H9 (cell line): ENCODE measurements around the gene RBFA. TPM values are rescaled to one million over a fixed set of nuclear protein-coding genes. Genes with fewer than 3 reads are reported as not detected.

Experiments
- DNase-seq: peaks from one replicate; pipeline ENCODE4 v3.0.0-alpha.2; 2017
- H2AFZ ChIP-seq: one replicate; pipeline ENCODE4 v1.6.1; 2013; ENCODE audit warnings: mild to moderate bottlenecking, low read length, control low read depth, moderate library complexity
- H2AK5ac ChIP-seq: 2 replicates; pipeline ENCODE4 v1.6.1; 2013; ENCODE audit warnings: low read length, control low read depth, mixed read lengths; ENCODE audit not compliant: insufficient read length
- H2BK120ac ChIP-seq: one replicate; pipeline ENCODE4 v1.6.1; 2013; ENCODE audit warnings: low read depth, mild to moderate bottlenecking, low read length, control low read depth, inconsistent platforms; ENCODE audit not compliant: poor library complexity, severe bottlenecking
- H2BK12ac ChIP-seq: 2 replicates; pipeline ENCODE4 v1.6.1; 2013; ENCODE audit warnings: low read length, control low read depth, mixed read lengths, low read depth; ENCODE audit not compliant: insufficient read length
- H2BK15ac ChIP-seq: 2 replicates; pipeline ENCODE4 v1.6.1; 2013; ENCODE audit warnings: low read depth, low read length, control low read depth
- H2BK20ac ChIP-seq: one replicate; pipeline ENCODE4 v1.6.1; 2013; ENCODE audit warnings: low read depth, mild to moderate bottlenecking, low read length, control low read depth, inconsistent platforms; ENCODE audit not compliant: poor library complexity, severe bottlenecking
- H2BK5ac ChIP-seq: 2 replicates; pipeline ENCODE4 v1.6.1; 2013; ENCODE audit warnings: low read length, control low read depth, mixed read lengths; ENCODE audit not compliant: insufficient read length
- H3K14ac ChIP-seq: 2 replicates; pipeline ENCODE4 v1.6.1; 2013; ENCODE audit warnings: low read length, control low read depth; ENCODE audit not compliant: insufficient read depth
- H3K18ac ChIP-seq: 2 replicates; pipeline ENCODE4 v1.6.1; 2013; ENCODE audit warnings: low read depth, mild to moderate bottlenecking, mixed read lengths, low read length, control low read depth; ENCODE audit not compliant: insufficient read length
- H3K23ac ChIP-seq: 2 replicates; pipeline ENCODE4 v1.6.1; 2013; ENCODE audit warnings: low read length, control low read depth, mixed read lengths, low read depth; ENCODE audit not compliant: insufficient read length
- H3K23me2 ChIP-seq: 2 replicates; pipeline ENCODE4 v1.6.1; 2013; ENCODE audit warnings: low read depth, mild to moderate bottlenecking, mixed read lengths, low read length, control low read depth; ENCODE audit not compliant: insufficient read length, poor library complexity, severe bottlenecking
- H3K27ac ChIP-seq: 2 replicates; pipeline ENCODE4 v1.5.1; 2013; ENCODE audit warnings: low read length, control low read depth, mixed read lengths, low read depth; ENCODE audit not compliant: insufficient read length
- H3K27me3 ChIP-seq: 2 replicates; pipeline ENCODE4 v1.6.1; 2013; ENCODE audit warnings: low read length, control low read depth, inconsistent platforms; ENCODE audit not compliant: insufficient read depth
- H3K4ac ChIP-seq: 2 replicates; pipeline ENCODE4 v1.6.1; 2013; ENCODE audit warnings: low read depth, mild to moderate bottlenecking, control low read depth, inconsistent platforms, low read length, moderate library complexity
- H3K4me1 ChIP-seq: 2 replicates; pipeline ENCODE4 v1.6.1; 2013; ENCODE audit warnings: low read length, control low read depth, inconsistent platforms; ENCODE audit not compliant: insufficient read depth
- H3K4me2 ChIP-seq: 2 replicates; pipeline ENCODE4 v1.6.1; 2013; ENCODE audit warnings: low read length, control low read depth, mixed read lengths; ENCODE audit not compliant: insufficient read length, insufficient read depth
- H3K56ac ChIP-seq: 2 replicates; pipeline ENCODE4 v1.6.1; 2013; ENCODE audit warnings: low read depth, mild to moderate bottlenecking, mixed read lengths, low read length, control low read depth; ENCODE audit not compliant: insufficient read length
- H3K79me1 ChIP-seq: 2 replicates; pipeline ENCODE4 v1.6.1; 2013; ENCODE audit warnings: low read depth, mild to moderate bottlenecking, moderate library complexity, low read length, control low read depth, inconsistent platforms; ENCODE audit not compliant: insufficient read depth, poor library complexity, severe bottlenecking
- H3K79me2 ChIP-seq: 2 replicates; pipeline ENCODE4 v1.6.1; 2013; ENCODE audit warnings: low read length, control low read depth, inconsistent platforms; ENCODE audit not compliant: insufficient read depth
- H3K9ac ChIP-seq: 2 replicates; pipeline ENCODE4 v1.6.1; 2013; ENCODE audit warnings: low read length, control low read depth, mixed read lengths; ENCODE audit not compliant: insufficient read length; ENCODE audit errors: extremely low read depth
- H3K9me3 ChIP-seq: one replicate; pipeline ENCODE4 v1.6.1; 2013; ENCODE audit warnings: low read depth, low read length, inconsistent platforms; ENCODE audit not compliant: control insufficient read depth
- H3T11ph ChIP-seq: one replicate; pipeline ENCODE4 v1.6.1; 2013; ENCODE audit warnings: mild to moderate bottlenecking, low read length, control low read depth, inconsistent platforms
- H4K20me1 ChIP-seq: one replicate; pipeline ENCODE4 v1.6.1; 2013; ENCODE audit not compliant: control insufficient read depth, insufficient read length, insufficient read depth
- H4K5ac ChIP-seq: 2 replicates; pipeline ENCODE4 v1.6.1; 2013; ENCODE audit warnings: low read depth, mild to moderate bottlenecking, mixed read lengths, low read length, control low read depth; ENCODE audit not compliant: insufficient read length
- H4K8ac ChIP-seq: replicated peaks from 2 replicates; pipeline ENCODE4 v1.6.1; 2013; ENCODE audit warnings: low read length, control low read depth, mixed read lengths, low read depth; ENCODE audit not compliant: insufficient read length
- H4K91ac ChIP-seq: 2 replicates; pipeline ENCODE4 v1.6.1; 2013; ENCODE audit warnings: low read depth, mild to moderate bottlenecking, moderate library complexity, mixed read lengths, low read length, control low read depth; ENCODE audit not compliant: insufficient read length
- H3K27ac Mint-ChIP-seq, 3 experiments: 2 replicates in 2 of 3; 3 replicates in 1 of 3; pipeline ENCODE4 v1.8.0; 2020 to 2021; ENCODE audit warnings: mixed read lengths in 3 of 3, mild to moderate bottlenecking in 1 of 3, moderate library complexity in 1 of 3
- H3K27me3 Mint-ChIP-seq: 2 replicates; pipeline ENCODE4 v1.8.0; 2021; ENCODE audit warnings: low read depth, mild to moderate bottlenecking, moderate library complexity, mixed read lengths
- H3K36me3 Mint-ChIP-seq, 3 experiments: 2 replicates in 2 of 3; 3 replicates in 1 of 3; pipeline ENCODE4 v1.8.0; 2020 to 2021; ENCODE audit warnings: low read depth in 3 of 3, mixed read lengths in 3 of 3; ENCODE audit not compliant: insufficient read depth in 1 of 3
- H3K4me1 Mint-ChIP-seq, 2 experiments: 2 replicates each; pipeline ENCODE4 v1.8.0; 2020; ENCODE audit warnings: mixed read lengths in 2 of 2
- H3K4me3 Mint-ChIP-seq, 2 experiments: 2 replicates in 1 of 2; 3 replicates in 1 of 2; pipeline ENCODE4 v1.8.0; 2020 to 2021; ENCODE audit warnings: mild to moderate bottlenecking in 2 of 2, mixed read lengths in 2 of 2, moderate library complexity in 1 of 2
- H3K9me3 Mint-ChIP-seq, 2 experiments: 2 replicates in 1 of 2; 3 replicates in 1 of 2; pipeline ENCODE4 v1.8.0; 2020; ENCODE audit warnings: mild to moderate bottlenecking in 2 of 2, mixed read lengths in 2 of 2, moderate library complexity in 1 of 2
- WGBS: extraction: QIAGEN DNeasy Blood & Tissue Kit; methylation state at CpG from one replicate; pipeline ENCODE4 v1.1.7; 2013; ENCODE audit warnings: missing lambda C conversion rate, low lambda C conversion rate, mixed read lengths; ENCODE audit not compliant: insufficient read length; ENCODE audit errors: extremely low coverage; 5-methylcytosine and 5-hydroxymethylcytosine counted together
- total RNA-seq: library from RNA; stranded (reverse); gene quantifications from 2 replicates; pipeline ENCODE4 v1.2.1, GENCODE V29; 2021
- TF ChIP-seq, protein P1 (sequence below): fragments of 200-600 bp; sonication (generic); conservative IDR thresholded peaks from 3 replicates; pipeline ENCODE4 v1.8.0; 2021; ENCODE audit warnings: antibody characterized with exemption, mild to moderate bottlenecking

Gene RBFA
- total RNA-seq, 1 experiment from 2014 or later = 42.5 TPM

DNA sequence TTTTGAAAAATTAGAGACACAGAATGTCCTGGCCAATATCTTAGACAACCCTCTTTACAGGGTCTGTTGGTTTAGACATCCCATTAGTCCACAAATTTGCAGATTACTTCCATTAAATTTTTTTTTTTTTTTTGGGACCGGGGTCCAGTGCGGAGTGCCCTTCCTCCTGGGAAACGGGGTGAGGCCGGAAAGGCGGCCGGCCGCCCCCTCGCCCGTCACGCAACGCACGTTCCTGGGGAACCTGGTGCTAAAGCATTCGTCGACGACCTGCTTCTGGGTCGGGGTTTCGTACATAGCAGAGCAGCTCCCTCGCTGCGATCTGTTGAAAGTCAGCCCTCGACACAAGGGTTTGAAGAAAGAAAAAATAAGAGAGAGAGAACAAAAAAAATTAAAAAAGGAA, 21.5 kb upstream of the RBFA start:
- Histone ChIP-seq H4K91ac (no peak overlapping the region), H2BK20ac (no peak overlapping the region), H3K4ac (no peak overlapping the region), H2BK5ac (no peak overlapping the region), H2BK15ac (no peak overlapping the region), H3K23me2 (no peaks in the 10 kb centered on the region), H3K27me3 (no peaks in the 10 kb centered on the region), H4K20me1 (no peaks in the 10 kb centered on the region), H3K9me3 (no peaks in the 10 kb centered on the region), H3K79me1 (no peaks in the 10 kb centered on the region), H3T11ph (no peak overlapping the region), H3K14ac (no peak overlapping the region), H3K18ac (no peak overlapping the region), H3K79me2 (no peaks in the 10 kb centered on the region), H4K8ac (no peak overlapping the region), H3K9ac (no peak overlapping the region), H3K56ac (no peak overlapping the region), H3K4me1 (no peaks in the 10 kb centered on the region), H2AK5ac (no peak overlapping the region), H4K5ac (no peak overlapping the region), H3K23ac (no peak overlapping the region), H3K27ac (no peak overlapping the region), H2BK12ac (no peak overlapping the region), H2AFZ (no peak overlapping the region), H3K4me2 (no peak overlapping the region), H2BK120ac (no peak overlapping the region)
- Mint-ChIP-seq H3K9me3 (peaks cover 54 to 59% of the 10 kb centered on the region in 2 experiments), H3K27ac (no peak overlapping the region), H3K36me3 (peaks cover 7 to 22% (median 8%) of the 10 kb centered on the region in 3 experiments), H3K4me1 (peaks cover 6 to 7% of the 10 kb centered on the region in 2 experiments; a peak in 1 of 4 replicates), H3K4me3 (no peak overlapping the region), H3K27me3 (no peaks in the 10 kb centered on the region; the same call in 1 of the 2 replicates)
- TF ChIP-seq, protein P1, sequence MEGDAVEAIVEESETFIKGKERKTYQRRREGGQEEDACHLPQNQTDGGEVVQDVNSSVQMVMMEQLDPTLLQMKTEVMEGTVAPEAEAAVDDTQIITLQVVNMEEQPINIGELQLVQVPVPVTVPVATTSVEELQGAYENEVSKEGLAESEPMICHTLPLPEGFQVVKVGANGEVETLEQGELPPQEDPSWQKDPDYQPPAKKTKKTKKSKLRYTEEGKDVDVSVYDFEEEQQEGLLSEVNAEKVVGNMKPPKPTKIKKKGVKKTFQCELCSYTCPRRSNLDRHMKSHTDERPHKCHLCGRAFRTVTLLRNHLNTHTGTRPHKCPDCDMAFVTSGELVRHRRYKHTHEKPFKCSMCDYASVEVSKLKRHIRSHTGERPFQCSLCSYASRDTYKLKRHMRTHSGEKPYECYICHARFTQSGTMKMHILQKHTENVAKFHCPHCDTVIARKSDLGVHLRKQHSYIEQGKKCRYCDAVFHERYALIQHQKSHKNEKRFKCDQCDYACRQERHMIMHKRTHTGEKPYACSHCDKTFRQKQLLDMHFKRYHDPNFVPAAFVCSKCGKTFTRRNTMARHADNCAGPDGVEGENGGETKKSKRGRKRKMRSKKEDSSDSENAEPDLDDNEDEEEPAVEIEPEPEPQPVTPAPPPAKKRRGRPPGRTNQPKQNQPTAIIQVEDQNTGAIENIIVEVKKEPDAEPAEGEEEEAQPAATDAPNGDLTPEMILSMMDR = no peak
- WGBS = no CpG with 5 or more reads among the region's 20 CpGs
- no peak for DNase-seq
